BLaER1 (cell line): ENCODE data around the gene SORL1-AS1.

Experiments
- H3K27ac ChIP-seq: shearing (Covaris generic); formaldehyde crosslinking; 2 replicates; pipeline ENCODE4 v1.8.1; 2022
- H3K27me3 ChIP-seq: shearing (Covaris generic); formaldehyde crosslinking; 2 replicates; pipeline ENCODE4 v1.8.1; 2022
- H3K36me3 ChIP-seq: shearing (Covaris generic); formaldehyde crosslinking; 2 replicates; pipeline ENCODE4 v1.8.1; 2022
- H3K4me1 ChIP-seq: shearing (Covaris generic); formaldehyde crosslinking; 2 replicates; pipeline ENCODE4 v1.8.1; 2022
- H3K4me2 ChIP-seq: shearing (Covaris generic); formaldehyde crosslinking; 2 replicates; pipeline ENCODE4 v1.8.1; 2022
- H3K4me3 ChIP-seq: shearing (Covaris generic); formaldehyde crosslinking; 2 replicates; pipeline ENCODE4 v1.8.1; 2022
- H3K9ac ChIP-seq: shearing (Covaris generic); formaldehyde crosslinking; 2 replicates; pipeline ENCODE4 v1.8.1; 2022
- H3K9me3 ChIP-seq: shearing (Covaris generic); formaldehyde crosslinking; 2 replicates; pipeline ENCODE4 v1.8.1; 2022
- H4K20me1 ChIP-seq: shearing (Covaris generic); formaldehyde crosslinking; 2 replicates; pipeline ENCODE4 v1.8.1; 2022
- Cebpa-rat ChIP-seq: shearing (Covaris generic); IDR thresholded peaks from 2 replicates; pipeline ENCODE4 v1.8.1; 2022

The SORL1-AS1 gene

GRCh38 chr11:121452609-121453150 lies at the start of gene SORL1-AS1:
TSS of gene SORL1-AS1 (minus strand) at chr11:121452967.
- peaks cover 50% of the 10 kb centered on the region for H3K27me3 ChIP-seq
- peak within 1 kb of the TSS; percentile 77 for H3K9ac ChIP-seq
- no peaks in the 10 kb centered on the region for H3K9me3 ChIP-seq
- H3K27ac ChIP-seq: peak within 1 kb of the TSS; percentile 63
- H3K4me1 ChIP-seq: peaks cover 19% of the 10 kb centered on the region
- no peaks in the 10 kb centered on the region for H4K20me1 ChIP-seq
- H3K4me3 ChIP-seq: peak within 1 kb of the TSS; percentile 83
- H3K4me2 ChIP-seq: peak within 1 kb of the TSS; percentile 98
- no peak for TF ChIP-seq Cebpa-rat
- H3K36me3 ChIP-seq: no peaks in the 10 kb centered on the region

- Histone ChIP-seq H3K4me2 (no peak overlapping the region), H3K9me3 (peaks cover 60% of the 10 kb centered on the region), H3K9ac (no peak overlapping the region), H4K20me1 (no peaks in the 10 kb centered on the region), H3K36me3 (peaks cover 80% of the 10 kb centered on the region), H3K27me3 (no peaks in the 10 kb centered on the region), H3K27ac (no peak overlapping the region), H3K4me1 (peaks cover 4% of the 10 kb centered on the region), H3K4me3 (no peak overlapping the region)
- TF ChIP-seq Cebpa-rat: no peak
These were observed 48.0 kb upstream of the SORL1-AS1 start for GRCh38 chr11:121500717-121501116.

- TF ChIP-seq Cebpa-rat: no peak
- Histone ChIP-seq H3K36me3 (peaks cover 84% of the 10 kb centered on the region), H3K27ac (no peak overlapping the region), H3K4me2 (no peak overlapping the region), H3K4me1 (peaks cover 8% of the 10 kb centered on the region), H4K20me1 (no peaks in the 10 kb centered on the region), H3K27me3 (no peaks in the 10 kb centered on the region), H3K4me3 (no peak overlapping the region), H3K9ac (no peak overlapping the region), H3K9me3 (peaks cover 58% of the 10 kb centered on the region)
These were observed 47.5 kb upstream of the SORL1-AS1 start for GRCh38 chr11:121500275-121500674.

GRCh38 chr11:121499405-121499804 lies 46.6 kb upstream of the SORL1-AS1 start:
- Histone ChIP-seq H3K4me1 (peaks cover 17% of the 10 kb centered on the region), H3K9ac (no peak overlapping the region), H3K4me3 (no peak overlapping the region), H3K27me3 (no peaks in the 10 kb centered on the region), H4K20me1 (no peaks in the 10 kb centered on the region), H3K4me2 (no peak overlapping the region), H3K9me3 (peaks cover 58% of the 10 kb centered on the region), H3K27ac (no peak overlapping the region), H3K36me3 (peaks cover 84% of the 10 kb centered on the region)
- TF ChIP-seq Cebpa-rat: no peak

DNA sequence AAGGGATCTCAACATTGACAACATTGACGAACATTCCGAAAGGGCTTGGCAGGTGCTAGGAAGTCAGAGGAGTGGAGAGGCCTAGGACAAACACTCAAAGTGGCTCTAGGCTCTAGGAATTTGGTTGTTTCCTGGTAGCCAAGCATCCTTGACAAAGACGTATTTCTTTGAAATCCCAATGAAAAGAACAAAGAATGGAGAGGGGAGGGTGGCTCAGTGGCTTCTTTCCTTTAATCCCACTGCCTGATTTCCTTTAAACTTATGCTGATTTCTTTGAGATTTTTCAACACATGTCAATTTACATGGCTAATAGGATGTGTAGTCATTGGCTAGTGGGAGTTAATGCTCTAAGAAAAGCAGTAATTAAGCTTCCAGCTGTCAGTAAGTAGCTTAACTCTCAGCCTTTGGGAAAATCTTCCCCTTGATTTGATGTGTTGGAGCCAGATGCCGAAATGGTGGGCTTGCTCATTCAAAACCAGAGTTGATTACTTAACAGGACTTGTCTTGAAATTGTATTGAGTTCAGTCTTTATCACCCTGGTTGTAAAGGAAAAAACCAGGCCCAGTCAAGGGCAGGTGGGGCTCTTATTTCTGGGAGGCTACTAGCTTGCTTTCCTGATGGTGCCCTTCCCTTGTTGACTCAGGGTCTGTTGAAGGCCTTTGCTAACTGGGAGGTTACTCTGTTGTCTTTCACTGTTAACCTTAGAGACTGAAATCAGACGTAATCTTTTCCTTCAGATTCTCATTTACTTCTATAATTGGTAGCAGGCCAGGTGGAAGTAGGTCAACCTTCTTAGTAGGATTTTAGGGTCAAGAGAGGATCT lies 44.6 kb upstream of the SORL1-AS1 start:
- H3K4me1 ChIP-seq: peaks cover 32% of the 10 kb centered on the region
- peaks cover 68% of the 10 kb centered on the region for H3K36me3 ChIP-seq
- H3K4me3 ChIP-seq: no peak overlapping the region
- H3K9ac ChIP-seq: no peak overlapping the region
- TF ChIP-seq Cebpa-rat: no peak
- no peak overlapping the region for H3K27ac ChIP-seq
- H3K27me3 ChIP-seq: no peaks in the 10 kb centered on the region
- H3K4me2 ChIP-seq: no peak overlapping the region
- H4K20me1 ChIP-seq: no peaks in the 10 kb centered on the region
- H3K9me3 ChIP-seq: peaks cover 42% of the 10 kb centered on the region

DNA sequence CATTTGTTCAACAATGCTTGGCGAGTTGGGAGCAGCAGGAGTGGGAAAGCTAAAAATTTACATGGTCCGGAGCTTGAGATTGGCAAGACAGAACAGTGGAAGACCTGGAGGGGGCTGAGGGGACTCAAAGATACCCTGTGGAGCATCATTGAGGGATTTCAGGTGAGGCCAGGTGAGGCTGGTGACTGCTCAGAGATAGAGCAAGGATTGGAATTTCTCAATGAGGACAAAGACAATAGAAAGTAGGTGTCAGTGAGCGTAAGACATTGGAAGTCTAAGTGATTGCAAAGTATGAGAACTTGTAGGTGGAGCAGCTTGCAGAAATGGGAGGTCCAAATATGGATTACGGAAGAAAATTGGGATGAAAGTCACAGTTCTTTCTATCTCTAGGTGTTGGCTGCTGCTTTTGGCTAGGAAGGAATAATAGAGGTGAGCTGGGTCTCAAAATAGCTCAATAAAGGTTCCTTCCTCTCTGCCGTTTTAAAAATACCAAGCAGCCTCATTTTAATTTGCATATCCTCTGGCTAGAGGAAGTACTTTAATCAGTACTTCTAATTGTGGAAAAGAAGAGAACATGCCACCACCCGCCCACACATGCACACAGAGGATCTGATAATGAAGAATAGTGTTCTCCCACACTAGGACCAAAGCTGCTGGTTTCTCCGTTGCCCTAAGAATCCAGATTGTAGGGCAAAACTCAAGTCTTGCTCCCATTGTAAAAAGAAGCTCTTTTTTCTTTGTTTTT lies 41.8 kb upstream of the SORL1-AS1 start:
- Histone ChIP-seq H3K4me1 (peaks cover 32% of the 10 kb centered on the region), H3K9ac (no peak overlapping the region; the same call in 1 of the 2 replicates), H3K9me3 (peaks cover 27% of the 10 kb centered on the region), H3K4me3 (no peak overlapping the region), H3K27me3 (no peaks in the 10 kb centered on the region), H3K27ac (peak overlapping the region; percentile 57), H3K36me3 (peaks cover 61% of the 10 kb centered on the region), H3K4me2 (peak overlapping the region; percentile 86), H4K20me1 (no peaks in the 10 kb centered on the region)
- no peak for TF ChIP-seq Cebpa-rat

DNA sequence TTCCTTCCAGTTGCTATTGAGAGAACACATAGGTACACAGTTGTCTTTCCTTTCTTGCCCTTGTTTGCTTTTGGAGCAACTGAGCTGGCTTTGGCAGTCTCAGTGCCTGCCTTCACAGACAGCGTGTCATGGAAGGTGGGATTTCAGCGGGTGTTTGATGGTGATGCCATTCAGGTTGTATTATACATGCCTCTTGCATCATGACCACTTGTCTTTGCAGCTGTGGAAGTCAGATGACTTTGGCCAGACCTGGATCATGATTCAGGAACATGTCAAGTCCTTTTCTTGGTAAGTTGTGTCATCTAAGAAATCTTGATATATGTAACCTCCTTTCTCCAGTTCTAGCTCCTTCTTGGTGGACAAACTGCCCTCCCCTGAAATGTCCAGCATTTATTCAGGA lies 37.1 kb upstream of the SORL1-AS1 start:
- Histone ChIP-seq H3K36me3 (peaks cover 49% of the 10 kb centered on the region), H3K27ac (no peak overlapping the region), H3K4me1 (peaks cover 33% of the 10 kb centered on the region)

GRCh38 chr11:121488641-121489040 lies 35.9 kb upstream of the SORL1-AS1 start:
- no peak overlapping the region for H3K27ac ChIP-seq
- TF ChIP-seq Cebpa-rat: no peak
- H3K4me2 ChIP-seq: no peak overlapping the region
- H3K27me3 ChIP-seq: no peaks in the 10 kb centered on the region
- peaks cover 33% of the 10 kb centered on the region for H3K4me1 ChIP-seq
- no peaks in the 10 kb centered on the region for H3K9me3 ChIP-seq
- no peaks in the 10 kb centered on the region for H4K20me1 ChIP-seq
- H3K36me3 ChIP-seq: peaks cover 49% of the 10 kb centered on the region
- no peak overlapping the region for H3K9ac ChIP-seq
- no peak overlapping the region for H3K4me3 ChIP-seq

More for the DNA sequence above, 37.1 kb upstream of the SORL1-AS1 start:
- H3K4me2 ChIP-seq: no peak overlapping the region
- no peaks in the 10 kb centered on the region for H3K9me3 ChIP-seq
- H3K27me3 ChIP-seq: no peaks in the 10 kb centered on the region
- H3K9ac ChIP-seq: no peak overlapping the region
- H4K20me1 ChIP-seq: no peaks in the 10 kb centered on the region
- H3K4me3 ChIP-seq: no peak overlapping the region
- no peak for TF ChIP-seq Cebpa-rat

GRCh38 chr11:121488170-121488569 lies 35.4 kb upstream of the SORL1-AS1 start:
- no peak for TF ChIP-seq Cebpa-rat
- Histone ChIP-seq H4K20me1 (no peaks in the 10 kb centered on the region), H3K9ac (no peak overlapping the region), H3K4me3 (no peak overlapping the region), H3K4me1 (peaks cover 37% of the 10 kb centered on the region), H3K27ac (no peak overlapping the region), H3K27me3 (no peaks in the 10 kb centered on the region), H3K9me3 (no peaks in the 10 kb centered on the region), H3K36me3 (peaks cover 49% of the 10 kb centered on the region), H3K4me2 (no peak overlapping the region)

- no peaks in the 10 kb centered on the region for H3K27me3 ChIP-seq
- H3K27ac ChIP-seq: 0 out of 2 replicates have a peak overlapping the region, but pooled peaks have one; percentile 20
- no peak overlapping the region for H3K4me2 ChIP-seq
- H3K9me3 ChIP-seq: no peaks in the 10 kb centered on the region
- H4K20me1 ChIP-seq: no peaks in the 10 kb centered on the region
- H3K4me1 ChIP-seq: peaks cover 39% of the 10 kb centered on the region
- no peak overlapping the region for H3K4me3 ChIP-seq
- peaks cover 49% of the 10 kb centered on the region for H3K36me3 ChIP-seq
- no peak overlapping the region for H3K9ac ChIP-seq
- TF ChIP-seq Cebpa-rat: no peak
These were observed 34.4 kb upstream of the SORL1-AS1 start for GRCh38 chr11:121487191-121487590.
